H9 (cell line): ENCODE measurements around the gene STK31. TPM values are rescaled to one million over a fixed set of nuclear protein-coding genes. Genes with fewer than 3 reads are reported as not detected.

Source experiments
- DNase-seq: peaks from one replicate; pipeline ENCODE4 v3.0.0-alpha.2; 2017
- H2AFZ ChIP-seq: one replicate; pipeline ENCODE4 v1.6.1; 2013; ENCODE audit warnings: mild to moderate bottlenecking, low read length, control low read depth, moderate library complexity
- H2AK5ac ChIP-seq: 2 replicates; pipeline ENCODE4 v1.6.1; 2013; ENCODE audit warnings: low read length, control low read depth, mixed read lengths; ENCODE audit not compliant: insufficient read length
- H2BK120ac ChIP-seq: one replicate; pipeline ENCODE4 v1.6.1; 2013; ENCODE audit warnings: low read depth, mild to moderate bottlenecking, low read length, control low read depth, inconsistent platforms; ENCODE audit not compliant: poor library complexity, severe bottlenecking
- H2BK12ac ChIP-seq: 2 replicates; pipeline ENCODE4 v1.6.1; 2013; ENCODE audit warnings: low read length, control low read depth, mixed read lengths, low read depth; ENCODE audit not compliant: insufficient read length
- H2BK15ac ChIP-seq: 2 replicates; pipeline ENCODE4 v1.6.1; 2013; ENCODE audit warnings: low read depth, low read length, control low read depth
- H2BK20ac ChIP-seq: one replicate; pipeline ENCODE4 v1.6.1; 2013; ENCODE audit warnings: low read depth, mild to moderate bottlenecking, low read length, control low read depth, inconsistent platforms; ENCODE audit not compliant: poor library complexity, severe bottlenecking
- H2BK5ac ChIP-seq: 2 replicates; pipeline ENCODE4 v1.6.1; 2013; ENCODE audit warnings: low read length, control low read depth, mixed read lengths; ENCODE audit not compliant: insufficient read length
- H3K14ac ChIP-seq: 2 replicates; pipeline ENCODE4 v1.6.1; 2013; ENCODE audit warnings: low read length, control low read depth; ENCODE audit not compliant: insufficient read depth
- H3K18ac ChIP-seq: 2 replicates; pipeline ENCODE4 v1.6.1; 2013; ENCODE audit warnings: low read depth, mild to moderate bottlenecking, mixed read lengths, low read length, control low read depth; ENCODE audit not compliant: insufficient read length
- H3K23ac ChIP-seq: 2 replicates; pipeline ENCODE4 v1.6.1; 2013; ENCODE audit warnings: low read length, control low read depth, mixed read lengths, low read depth; ENCODE audit not compliant: insufficient read length
- H3K23me2 ChIP-seq: 2 replicates; pipeline ENCODE4 v1.6.1; 2013; ENCODE audit warnings: low read depth, mild to moderate bottlenecking, mixed read lengths, low read length, control low read depth; ENCODE audit not compliant: insufficient read length, poor library complexity, severe bottlenecking
- H3K27ac ChIP-seq: 2 replicates; pipeline ENCODE4 v1.5.1; 2013; ENCODE audit warnings: low read length, control low read depth, mixed read lengths, low read depth; ENCODE audit not compliant: insufficient read length
- H3K27me3 ChIP-seq: 2 replicates; pipeline ENCODE4 v1.6.1; 2013; ENCODE audit warnings: low read length, control low read depth, inconsistent platforms; ENCODE audit not compliant: insufficient read depth
- H3K4ac ChIP-seq: 2 replicates; pipeline ENCODE4 v1.6.1; 2013; ENCODE audit warnings: low read depth, mild to moderate bottlenecking, control low read depth, inconsistent platforms, low read length, moderate library complexity
- H3K4me1 ChIP-seq: 2 replicates; pipeline ENCODE4 v1.6.1; 2013; ENCODE audit warnings: low read length, control low read depth, inconsistent platforms; ENCODE audit not compliant: insufficient read depth
- H3K4me2 ChIP-seq: 2 replicates; pipeline ENCODE4 v1.6.1; 2013; ENCODE audit warnings: low read length, control low read depth, mixed read lengths; ENCODE audit not compliant: insufficient read length, insufficient read depth
- H3K56ac ChIP-seq: 2 replicates; pipeline ENCODE4 v1.6.1; 2013; ENCODE audit warnings: low read depth, mild to moderate bottlenecking, mixed read lengths, low read length, control low read depth; ENCODE audit not compliant: insufficient read length
- H3K79me1 ChIP-seq: 2 replicates; pipeline ENCODE4 v1.6.1; 2013; ENCODE audit warnings: low read depth, mild to moderate bottlenecking, moderate library complexity, low read length, control low read depth, inconsistent platforms; ENCODE audit not compliant: insufficient read depth, poor library complexity, severe bottlenecking
- H3K79me2 ChIP-seq: 2 replicates; pipeline ENCODE4 v1.6.1; 2013; ENCODE audit warnings: low read length, control low read depth, inconsistent platforms; ENCODE audit not compliant: insufficient read depth
- H3K9ac ChIP-seq: 2 replicates; pipeline ENCODE4 v1.6.1; 2013; ENCODE audit warnings: low read length, control low read depth, mixed read lengths; ENCODE audit not compliant: insufficient read length; ENCODE audit errors: extremely low read depth
- H3K9me3 ChIP-seq: one replicate; pipeline ENCODE4 v1.6.1; 2013; ENCODE audit warnings: low read depth, low read length, inconsistent platforms; ENCODE audit not compliant: control insufficient read depth
- H3T11ph ChIP-seq: one replicate; pipeline ENCODE4 v1.6.1; 2013; ENCODE audit warnings: mild to moderate bottlenecking, low read length, control low read depth, inconsistent platforms
- H4K20me1 ChIP-seq: one replicate; pipeline ENCODE4 v1.6.1; 2013; ENCODE audit not compliant: control insufficient read depth, insufficient read length, insufficient read depth
- H4K5ac ChIP-seq: 2 replicates; pipeline ENCODE4 v1.6.1; 2013; ENCODE audit warnings: low read depth, mild to moderate bottlenecking, mixed read lengths, low read length, control low read depth; ENCODE audit not compliant: insufficient read length
- H4K8ac ChIP-seq: replicated peaks from 2 replicates; pipeline ENCODE4 v1.6.1; 2013; ENCODE audit warnings: low read length, control low read depth, mixed read lengths, low read depth; ENCODE audit not compliant: insufficient read length
- H4K91ac ChIP-seq: 2 replicates; pipeline ENCODE4 v1.6.1; 2013; ENCODE audit warnings: low read depth, mild to moderate bottlenecking, moderate library complexity, mixed read lengths, low read length, control low read depth; ENCODE audit not compliant: insufficient read length
- H3K27ac Mint-ChIP-seq, 3 experiments: 2 replicates in 2 of 3; 3 replicates in 1 of 3; pipeline ENCODE4 v1.8.0; 2020 to 2021; ENCODE audit warnings: mixed read lengths in 3 of 3, mild to moderate bottlenecking in 1 of 3, moderate library complexity in 1 of 3
- H3K27me3 Mint-ChIP-seq: 2 replicates; pipeline ENCODE4 v1.8.0; 2021; ENCODE audit warnings: low read depth, mild to moderate bottlenecking, moderate library complexity, mixed read lengths
- H3K36me3 Mint-ChIP-seq, 3 experiments: 2 replicates in 2 of 3; 3 replicates in 1 of 3; pipeline ENCODE4 v1.8.0; 2020 to 2021; ENCODE audit warnings: low read depth in 3 of 3, mixed read lengths in 3 of 3; ENCODE audit not compliant: insufficient read depth in 1 of 3
- H3K4me1 Mint-ChIP-seq, 2 experiments: 2 replicates each; pipeline ENCODE4 v1.8.0; 2020; ENCODE audit warnings: mixed read lengths in 2 of 2
- H3K4me3 Mint-ChIP-seq, 2 experiments: 2 replicates in 1 of 2; 3 replicates in 1 of 2; pipeline ENCODE4 v1.8.0; 2020 to 2021; ENCODE audit warnings: mild to moderate bottlenecking in 2 of 2, mixed read lengths in 2 of 2, moderate library complexity in 1 of 2
- H3K9me3 Mint-ChIP-seq, 2 experiments: 2 replicates in 1 of 2; 3 replicates in 1 of 2; pipeline ENCODE4 v1.8.0; 2020; ENCODE audit warnings: mild to moderate bottlenecking in 2 of 2, mixed read lengths in 2 of 2, moderate library complexity in 1 of 2
- total RNA-seq: library from RNA; stranded (reverse); gene quantifications from 2 replicates; pipeline ENCODE4 v1.2.1, GENCODE V29; 2021
- TF ChIP-seq, protein P1 (sequence below): fragments of 200-600 bp; sonication (generic); conservative IDR thresholded peaks from 3 replicates; pipeline ENCODE4 v1.8.0; 2021; ENCODE audit warnings: antibody characterized with exemption, mild to moderate bottlenecking

Gene STK31
- total RNA-seq, 1 experiment from 2014 or later: 0.24 TPM

DNA sequence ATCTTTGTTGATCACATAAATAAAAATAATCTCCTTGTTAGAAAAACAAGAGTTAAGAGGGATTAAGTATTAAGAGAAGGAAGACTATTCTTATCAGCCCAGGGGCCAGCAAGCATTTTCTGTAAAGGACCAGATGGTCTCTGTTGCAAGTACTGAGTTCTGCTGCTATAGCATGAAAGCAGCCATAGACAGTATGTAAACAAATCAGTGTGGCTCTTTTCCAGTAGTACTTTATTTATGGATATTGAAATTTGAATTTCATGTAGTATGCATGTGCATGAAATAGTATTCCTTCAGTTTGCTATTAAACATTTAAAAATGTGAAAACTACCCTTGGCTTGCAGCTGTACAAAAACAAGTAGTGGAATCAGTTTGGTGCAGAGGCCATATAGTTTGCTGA, 81.7 kb downstream of the STK31 start:
- H3K4me1 Mint-ChIP-seq: peaks cover 0 to 3% of the 10 kb centered on the region in 2 experiments; a peak in 1 of 4 replicates

More for the DNA sequence above, 81.7 kb downstream of the STK31 start:
- H3K79me2 ChIP-seq: no peaks in the 10 kb centered on the region
- H2BK15ac ChIP-seq: no peak overlapping the region
- no peak overlapping the region for H2BK12ac ChIP-seq
- H4K20me1 ChIP-seq: no peaks in the 10 kb centered on the region
- no peak overlapping the region for H3T11ph ChIP-seq
- H3K18ac ChIP-seq: no peak overlapping the region
- H4K5ac ChIP-seq: no peak overlapping the region
- DNase-seq: no peak
- no peaks in the 10 kb centered on the region for H3K4me1 ChIP-seq
- Mint-ChIP-seq H3K4me3 (no peak overlapping the region), H3K27ac (no peak overlapping the region), H3K9me3 (peaks cover 35 to 40% of the 10 kb centered on the region in 2 experiments), H3K27me3 (peaks cover 1% of the 10 kb centered on the region; the same call in 1 of the 2 replicates), H3K36me3 (peaks cover 25 to 36% (median 27%) of the 10 kb centered on the region in 3 experiments)
- H3K4me2 ChIP-seq: no peak overlapping the region
- H3K14ac ChIP-seq: no peak overlapping the region
- H2BK20ac ChIP-seq: no peak overlapping the region
- H3K9ac ChIP-seq: no peak overlapping the region
- no peak overlapping the region for H2BK120ac ChIP-seq
- no peaks in the 10 kb centered on the region for H3K79me1 ChIP-seq
- H4K8ac ChIP-seq: no peak overlapping the region
- no peaks in the 10 kb centered on the region for H3K23me2 ChIP-seq
- H2AFZ ChIP-seq: no peak overlapping the region
- H3K27ac ChIP-seq: no peak overlapping the region
- H3K4ac ChIP-seq: no peak overlapping the region
- H4K91ac ChIP-seq: no peak overlapping the region
- no peak overlapping the region for H2AK5ac ChIP-seq
- peaks cover 10% of the 10 kb centered on the region for H3K9me3 ChIP-seq
- TF ChIP-seq, protein P1, sequence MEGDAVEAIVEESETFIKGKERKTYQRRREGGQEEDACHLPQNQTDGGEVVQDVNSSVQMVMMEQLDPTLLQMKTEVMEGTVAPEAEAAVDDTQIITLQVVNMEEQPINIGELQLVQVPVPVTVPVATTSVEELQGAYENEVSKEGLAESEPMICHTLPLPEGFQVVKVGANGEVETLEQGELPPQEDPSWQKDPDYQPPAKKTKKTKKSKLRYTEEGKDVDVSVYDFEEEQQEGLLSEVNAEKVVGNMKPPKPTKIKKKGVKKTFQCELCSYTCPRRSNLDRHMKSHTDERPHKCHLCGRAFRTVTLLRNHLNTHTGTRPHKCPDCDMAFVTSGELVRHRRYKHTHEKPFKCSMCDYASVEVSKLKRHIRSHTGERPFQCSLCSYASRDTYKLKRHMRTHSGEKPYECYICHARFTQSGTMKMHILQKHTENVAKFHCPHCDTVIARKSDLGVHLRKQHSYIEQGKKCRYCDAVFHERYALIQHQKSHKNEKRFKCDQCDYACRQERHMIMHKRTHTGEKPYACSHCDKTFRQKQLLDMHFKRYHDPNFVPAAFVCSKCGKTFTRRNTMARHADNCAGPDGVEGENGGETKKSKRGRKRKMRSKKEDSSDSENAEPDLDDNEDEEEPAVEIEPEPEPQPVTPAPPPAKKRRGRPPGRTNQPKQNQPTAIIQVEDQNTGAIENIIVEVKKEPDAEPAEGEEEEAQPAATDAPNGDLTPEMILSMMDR: no peak
- no peak overlapping the region for H3K23ac ChIP-seq
- H3K27me3 ChIP-seq: no peaks in the 10 kb centered on the region
- H3K56ac ChIP-seq: no peak overlapping the region
- no peak overlapping the region for H2BK5ac ChIP-seq
